Osteoblast (primary cell): Measurements from ENCODE around the gene SGPL1. TPM values are rescaled to one million over a fixed set of nuclear protein-coding genes. Genes with fewer than 3 reads are reported as not detected.
"Not testable (repeated sequence)": the region's sequence is repeated elsewhere in the genome, so short reads cannot be mapped to it uniquely, and the experiment has no call there.

Experiments used
- DNase-seq: peaks from one replicate; pipeline ENCODE4 v3.0.0; 2011; ENCODE audit warnings: low spot score, mixed read lengths; ENCODE audit not compliant: insufficient read length; ENCODE audit errors: missing footprints
- H2AFZ ChIP-seq: 2 replicates; pipeline ENCODE4 v1.6.0; 2011; ENCODE audit warnings: mild to moderate bottlenecking, low read length
- H3K27ac ChIP-seq: 2 replicates; pipeline ENCODE4 v1.5.1; 2011; ENCODE audit warnings: mild to moderate bottlenecking, low read depth, low read length, moderate library complexity
- H3K27me3 ChIP-seq: 2 replicates; pipeline ENCODE4 v1.6.0; 2012; ENCODE audit warnings: mild to moderate bottlenecking, control low read depth, inconsistent platforms, low read length, moderate library complexity; ENCODE audit not compliant: insufficient read depth
- H3K36me3 ChIP-seq: 2 replicates; pipeline ENCODE4 v1.5.1; 2011; ENCODE audit warnings: mild to moderate bottlenecking, low read length, control low read depth, moderate library complexity; ENCODE audit not compliant: insufficient read depth
- H3K4me1 ChIP-seq: 2 replicates; pipeline ENCODE4 v1.5.1; 2011; ENCODE audit warnings: mild to moderate bottlenecking, low read length, control low read depth, moderate library complexity; ENCODE audit not compliant: insufficient read depth
- H3K4me2 ChIP-seq: 2 replicates; pipeline ENCODE4 v1.6.0; 2011; ENCODE audit warnings: mild to moderate bottlenecking, low read length; ENCODE audit not compliant: insufficient read depth
- H3K4me3 ChIP-seq: fragments of 200-600 bp; sonication (generic); 3 replicates; pipeline ENCODE4 v1.5.1; 2012; ENCODE audit warnings: mild to moderate bottlenecking, low read length, inconsistent platforms; ENCODE audit not compliant: insufficient read depth
- H3K79me2 ChIP-seq: 2 replicates; pipeline ENCODE4 v1.6.0; 2012; ENCODE audit warnings: mild to moderate bottlenecking, low read length, control low read depth, inconsistent platforms; ENCODE audit not compliant: insufficient read depth
- H3K9me3 ChIP-seq: 2 replicates; pipeline ENCODE4 v1.5.1; 2011; ENCODE audit warnings: low read depth, low read length, control low read depth
- H4K20me1 ChIP-seq: 2 replicates; pipeline ENCODE4 v1.6.0; 2012; ENCODE audit warnings: mild to moderate bottlenecking, low read length, control low read depth; ENCODE audit not compliant: insufficient read depth
- CTCF ChIP-seq: IDR thresholded peaks from 2 replicates; pipeline ENCODE4 v1.5.1; 2011; ENCODE audit warnings: mild to moderate bottlenecking, low read depth, low read length, moderate library complexity; ENCODE audit errors: extremely low read depth
- total RNA-seq: library from RNA; depleted of rRNA; stranded (reverse); fragments of >200 nt; gene quantifications from 2 replicates; pipeline ENCODE4 v1.2.3, GENCODE V29; 2012

The SGPL1 gene
- total RNA-seq, 1 donor = 47.4 TPM

DNA sequence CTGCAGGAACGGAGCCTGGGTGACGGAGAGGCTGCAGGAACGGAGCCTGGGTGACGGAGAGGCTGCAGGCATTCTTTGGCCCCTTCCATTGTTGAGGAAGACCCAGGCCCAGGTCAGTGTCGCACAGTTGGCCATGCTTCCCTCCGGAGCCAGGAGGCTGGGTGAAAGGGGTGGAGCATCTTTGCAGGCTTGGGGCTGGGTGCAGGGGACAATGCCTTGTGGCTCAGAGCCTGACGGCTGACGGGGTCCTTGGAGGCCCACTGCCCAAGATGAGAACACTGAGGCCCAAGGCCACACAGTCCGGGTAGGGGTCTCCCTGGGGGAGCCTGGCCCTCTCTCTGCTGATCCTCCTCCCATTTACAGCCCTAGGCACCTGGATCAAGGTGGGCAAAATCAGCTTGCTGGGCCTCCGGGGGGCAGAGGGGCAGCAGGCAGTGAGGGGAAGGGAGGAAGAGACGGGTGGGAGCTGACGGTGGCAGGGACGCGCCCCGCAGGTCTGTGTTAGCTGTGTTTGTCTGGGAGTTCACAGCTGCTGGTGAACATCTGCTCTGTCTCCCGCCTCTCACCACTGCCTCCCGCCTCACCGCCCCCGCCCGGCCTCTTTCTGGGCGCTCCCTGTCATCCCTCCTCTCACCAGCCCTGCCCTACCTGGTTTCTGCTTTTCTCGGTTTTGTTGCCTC is 103.2 kb downstream of the SGPL1 start:
- Histone ChIP-seq H3K79me2 (no peaks in the 10 kb centered on the region), H4K20me1 (no peaks in the 10 kb centered on the region), H3K27ac (no peak overlapping the region), H3K4me1 (no peaks in the 10 kb centered on the region), H3K36me3 (no peaks in the 10 kb centered on the region), H3K9me3 (no peaks in the 10 kb centered on the region), H3K4me3 (no peak overlapping the region), H2AFZ (no peak overlapping the region), H3K4me2 (no peak overlapping the region), H3K27me3 (peaks cover 11% of the 10 kb centered on the region)
- no peak for TF ChIP-seq CTCF
- peak; percentile 73 for DNase-seq

DNA sequence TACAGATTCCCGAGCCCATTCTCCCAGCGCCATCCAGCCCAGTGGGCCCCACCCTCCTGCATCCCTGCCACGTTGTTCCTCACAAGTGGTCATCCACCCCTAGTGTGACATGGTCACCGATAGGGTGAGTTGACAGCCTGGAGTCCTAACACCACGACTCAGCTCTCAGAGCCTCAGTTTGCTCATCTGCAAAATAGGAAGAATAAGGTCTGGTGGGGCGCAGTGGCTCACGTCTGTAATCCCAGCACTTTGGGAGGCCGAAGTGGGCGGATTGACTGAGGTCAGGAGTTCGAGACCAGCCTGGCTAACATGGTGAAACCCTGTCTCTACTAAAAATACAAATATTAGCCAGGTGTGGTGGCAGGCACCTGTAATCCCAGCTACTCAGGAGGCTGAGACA is 104.2 kb downstream of the SGPL1 start:
- H3K9me3 ChIP-seq, H3K4me3 ChIP-seq, H3K27ac ChIP-seq, H3K4me1 ChIP-seq, H3K79me2 ChIP-seq, H2AFZ ChIP-seq, H3K4me2 ChIP-seq, H4K20me1 ChIP-seq, H3K36me3 ChIP-seq: not testable (repeated sequence)
- DNase-seq = peak; percentile 49
- peaks cover 13% of the 10 kb centered on the region for H3K27me3 ChIP-seq

- Histone ChIP-seq H2AFZ (no peak overlapping the region), H3K4me3 (no peak overlapping the region), H3K36me3 (no peaks in the 10 kb centered on the region), H3K4me2 (no peak overlapping the region), H3K4me1 (no peaks in the 10 kb centered on the region), H3K79me2 (no peaks in the 10 kb centered on the region), H3K27me3 (peaks cover 13% of the 10 kb centered on the region), H3K27ac (no peak overlapping the region), H4K20me1 (no peaks in the 10 kb centered on the region), H3K9me3 (no peaks in the 10 kb centered on the region)
- no peak for TF ChIP-seq CTCF
- no peak for DNase-seq
Observed at GRCh38 chr10:70920519-70920918, 104.8 kb downstream of the SGPL1 start.

GRCh38 chr10:70921285-70921684 is 105.5 kb downstream of the SGPL1 start:
- Histone ChIP-seq H4K20me1 (no peaks in the 10 kb centered on the region), H3K4me2 (no peak overlapping the region), H3K27ac (no peak overlapping the region), H3K36me3 (no peaks in the 10 kb centered on the region), H2AFZ (no peak overlapping the region), H3K4me1 (no peaks in the 10 kb centered on the region), H3K27me3 (peaks cover 13% of the 10 kb centered on the region), H3K79me2 (no peaks in the 10 kb centered on the region), H3K9me3 (no peaks in the 10 kb centered on the region), H3K4me3 (no peak overlapping the region)
- DNase-seq = no peak
- no peak for TF ChIP-seq CTCF
